Osteocyte (in vitro differentiated cells): ENCODE data around the gene MINDY1. TPM values are rescaled to one million over a fixed set of nuclear protein-coding genes. Genes with fewer than 3 reads are reported as not detected.

ENCODE experiments used
- DNase-seq: peaks from one replicate; pipeline ENCODE4 v3.0.0; 2021; ENCODE audit warnings: mixed read lengths; ENCODE audit not compliant: unreplicated experiment; ENCODE audit errors: extremely low spot score
- H3K27ac Mint-ChIP-seq: one replicate; pipeline ENCODE4 v1.8.0; 2021; ENCODE audit warnings: mild to moderate bottlenecking, mixed read lengths; ENCODE audit not compliant: unreplicated experiment
- H3K27me3 Mint-ChIP-seq: one replicate; pipeline ENCODE4 v1.8.0; 2021; ENCODE audit warnings: mixed read lengths; ENCODE audit not compliant: unreplicated experiment
- H3K36me3 Mint-ChIP-seq: one replicate; pipeline ENCODE4 v1.8.0; 2021; ENCODE audit warnings: mixed read lengths; ENCODE audit not compliant: unreplicated experiment
- H3K4me1 Mint-ChIP-seq: one replicate; pipeline ENCODE4 v1.8.0; 2021; ENCODE audit warnings: mixed read lengths; ENCODE audit not compliant: unreplicated experiment
- H3K4me3 Mint-ChIP-seq: one replicate; pipeline ENCODE4 v1.8.0; 2021; ENCODE audit warnings: mild to moderate bottlenecking, moderate library complexity, mixed read lengths; ENCODE audit not compliant: unreplicated experiment
- H3K9me3 Mint-ChIP-seq: one replicate; pipeline ENCODE4 v1.8.0; 2021; ENCODE audit warnings: mixed read lengths; ENCODE audit not compliant: unreplicated experiment
- total RNA-seq: library from RNA; stranded (reverse); gene quantifications from 2 replicates; pipeline ENCODE4 v1.2.1, GENCODE V29; 2021
- TF ChIP-seq, protein P1 (sequence below): fragments of 200-600 bp; sonication (generic); IDR thresholded peaks from 2 replicates; pipeline ENCODE4 v1.5.0; 2021; ENCODE audit warnings: antibody characterized with exemption, mild to moderate bottlenecking, moderate library complexity

MINDY1 gene
- total RNA-seq, 1 donor from 2014 or later: 22.2 TPM

DNA sequence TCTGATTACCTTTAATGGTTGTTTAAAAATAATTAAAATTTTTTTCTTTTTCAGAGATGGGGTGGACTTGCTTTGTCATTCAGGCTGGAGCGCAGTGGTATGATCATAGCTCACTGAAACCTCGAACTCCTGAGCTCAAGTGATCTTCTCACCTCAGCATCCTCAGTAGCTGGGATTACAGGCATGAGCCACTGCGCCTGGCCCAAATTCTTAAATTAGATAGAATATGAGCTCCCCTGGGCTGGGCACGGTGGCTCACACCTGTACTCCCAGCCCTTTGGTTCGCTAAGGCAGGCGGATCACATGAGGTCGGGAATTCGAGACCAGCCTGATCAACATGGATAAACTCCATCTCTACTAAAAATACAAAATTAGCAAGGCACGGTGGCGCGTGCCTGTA is 49.0 kb downstream of the MINDY1 start:
- TF ChIP-seq, protein P1, sequence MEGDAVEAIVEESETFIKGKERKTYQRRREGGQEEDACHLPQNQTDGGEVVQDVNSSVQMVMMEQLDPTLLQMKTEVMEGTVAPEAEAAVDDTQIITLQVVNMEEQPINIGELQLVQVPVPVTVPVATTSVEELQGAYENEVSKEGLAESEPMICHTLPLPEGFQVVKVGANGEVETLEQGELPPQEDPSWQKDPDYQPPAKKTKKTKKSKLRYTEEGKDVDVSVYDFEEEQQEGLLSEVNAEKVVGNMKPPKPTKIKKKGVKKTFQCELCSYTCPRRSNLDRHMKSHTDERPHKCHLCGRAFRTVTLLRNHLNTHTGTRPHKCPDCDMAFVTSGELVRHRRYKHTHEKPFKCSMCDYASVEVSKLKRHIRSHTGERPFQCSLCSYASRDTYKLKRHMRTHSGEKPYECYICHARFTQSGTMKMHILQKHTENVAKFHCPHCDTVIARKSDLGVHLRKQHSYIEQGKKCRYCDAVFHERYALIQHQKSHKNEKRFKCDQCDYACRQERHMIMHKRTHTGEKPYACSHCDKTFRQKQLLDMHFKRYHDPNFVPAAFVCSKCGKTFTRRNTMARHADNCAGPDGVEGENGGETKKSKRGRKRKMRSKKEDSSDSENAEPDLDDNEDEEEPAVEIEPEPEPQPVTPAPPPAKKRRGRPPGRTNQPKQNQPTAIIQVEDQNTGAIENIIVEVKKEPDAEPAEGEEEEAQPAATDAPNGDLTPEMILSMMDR: no peak
- Mint-ChIP-seq H3K4me3 (no peak overlapping the region), H3K36me3 (peaks cover 52% of the 10 kb centered on the region), H3K4me1 (no peaks in the 10 kb centered on the region), H3K27ac (no peak overlapping the region), H3K9me3 (no peaks in the 10 kb centered on the region), H3K27me3 (no peaks in the 10 kb centered on the region)
- no peak for DNase-seq

DNA sequence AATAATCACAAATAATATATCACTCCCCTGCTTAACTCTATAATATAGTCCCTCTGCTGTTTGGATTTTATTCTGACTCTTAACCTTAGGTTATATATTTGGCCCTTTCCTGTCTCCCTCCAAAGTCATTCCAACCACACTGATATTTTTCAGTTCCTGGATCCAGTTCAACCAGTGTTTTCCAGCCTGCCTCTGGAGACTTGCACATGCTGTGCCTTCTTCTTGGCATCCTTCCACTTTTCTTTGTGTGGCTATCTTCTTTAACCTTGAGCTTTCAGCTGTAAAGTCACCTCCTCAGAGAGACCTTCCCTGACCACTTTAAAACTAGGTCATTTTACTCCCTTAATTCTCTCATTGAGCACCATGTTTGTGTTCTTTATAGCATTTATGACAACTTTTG is 51.4 kb downstream of the MINDY1 start:
- Mint-ChIP-seq H3K9me3 (no peaks in the 10 kb centered on the region), H3K27me3 (no peaks in the 10 kb centered on the region), H3K36me3 (peaks cover 56% of the 10 kb centered on the region), H3K27ac (no peak overlapping the region), H3K4me3 (no peak overlapping the region), H3K4me1 (no peaks in the 10 kb centered on the region)
- TF ChIP-seq, protein P1: no peak
- DNase-seq: no peak

DNA sequence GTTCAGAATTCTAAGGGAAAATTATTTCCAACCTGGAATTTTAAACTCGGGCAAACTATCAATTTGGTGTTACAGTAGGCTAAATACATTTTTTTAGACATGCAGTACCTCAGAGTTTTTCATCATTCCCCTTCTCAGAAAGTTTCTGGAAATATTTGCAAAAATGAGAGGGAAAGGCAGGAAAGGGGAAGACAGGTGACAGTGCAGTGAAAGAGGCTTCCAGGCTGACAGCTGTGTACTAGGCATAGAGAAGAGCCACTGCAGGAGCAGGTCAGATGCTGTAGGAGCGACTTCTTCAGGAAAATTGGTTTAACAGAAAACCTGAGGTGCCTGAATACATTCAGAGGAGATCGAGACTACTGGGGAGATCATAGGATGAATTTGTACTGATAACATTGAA is 52.0 kb downstream of the MINDY1 start:
- TF ChIP-seq, protein P1: no peak
- Mint-ChIP-seq H3K27ac (no peak overlapping the region), H3K4me1 (no peaks in the 10 kb centered on the region), H3K36me3 (peaks cover 56% of the 10 kb centered on the region), H3K4me3 (no peak overlapping the region), H3K9me3 (no peaks in the 10 kb centered on the region), H3K27me3 (no peaks in the 10 kb centered on the region)
- DNase-seq: no peak

Other genes with a start within 250 kb of the MINDY1 start
- 4.4 and 6.9 TPM in 2 replicates for gene CTSS, start 241.1 kb downstream of the MINDY1 start, total RNA-seq
- gene CTSK, start 198.6 kb downstream of the MINDY1 start, total RNA-seq: 51.6 and 53.6 TPM in 2 replicates
- 42.9 and 44.2 TPM in 2 replicates for gene ARNT, start 130.3 kb downstream of the MINDY1 start, total RNA-seq
- gene CTXND2, start 119.8 kb downstream of the MINDY1 start, total RNA-seq: not detected in 2 replicates
- 53.5 and 59.8 TPM in 2 replicates for gene SETDB1, start 80.5 kb downstream of the MINDY1 start, total RNA-seq
- gene CERS2, start 32.1 kb downstream of the MINDY1 start, total RNA-seq: 240 and 261 TPM in 2 replicates
- not detected in 2 replicates for gene ANXA9, start 24.6 kb downstream of the MINDY1 start, total RNA-seq
- gene PRUNE1, start 1.5 kb upstream of the MINDY1 start, total RNA-seq: 18.2 and 20.5 TPM in 2 replicates
- gene BNIPL, start 29.7 kb upstream of the MINDY1 start, total RNA-seq: 0.55 and 0.81 TPM in 2 replicates
- 4.7 and 5.2 TPM in 2 replicates for gene C1orf56, start 40.8 kb upstream of the MINDY1 start, total RNA-seq
- gene CDC42SE1, start 52.7 kb upstream of the MINDY1 start, total RNA-seq: 67.1 and 69.9 TPM in 2 replicates
- gene MLLT11, start 53.5 kb upstream of the MINDY1 start, total RNA-seq: 21.0 and 22.1 TPM in 2 replicates
- gene GABPB2, start 63.9 kb upstream of the MINDY1 start, total RNA-seq: 11.1 and 12.4 TPM in 2 replicates
- gene SEMA6C, start 139.7 kb upstream of the MINDY1 start, total RNA-seq: 24.7 and 28.2 TPM in 2 replicates
- gene TNFAIP8L2, start 149.7 kb upstream of the MINDY1 start, total RNA-seq: not detected in 2 replicates
- gene LYSMD1, start 159.0 kb upstream of the MINDY1 start, total RNA-seq: 12.6 and 13.3 TPM in 2 replicates
- 45.0 and 49.8 TPM in 2 replicates for gene SCNM1, start 159.2 kb upstream of the MINDY1 start, total RNA-seq
- gene TMOD4, start 169.1 kb upstream of the MINDY1 start, total RNA-seq: 2.8 TPM in 1 of 2 replicates, not detected in the other
- 77.5 and 91.6 TPM in 2 replicates for gene VPS72, start 183.3 kb upstream of the MINDY1 start, total RNA-seq
- 84.4 and 89.5 TPM in 2 replicates for gene PIP5K1A, start 191.7 kb upstream of the MINDY1 start, total RNA-seq
- 133 and 150 TPM in 2 replicates for gene PSMD4, start 247.8 kb upstream of the MINDY1 start, total RNA-seq